ENCODE data around the gene MAB21L3.

DNA sequence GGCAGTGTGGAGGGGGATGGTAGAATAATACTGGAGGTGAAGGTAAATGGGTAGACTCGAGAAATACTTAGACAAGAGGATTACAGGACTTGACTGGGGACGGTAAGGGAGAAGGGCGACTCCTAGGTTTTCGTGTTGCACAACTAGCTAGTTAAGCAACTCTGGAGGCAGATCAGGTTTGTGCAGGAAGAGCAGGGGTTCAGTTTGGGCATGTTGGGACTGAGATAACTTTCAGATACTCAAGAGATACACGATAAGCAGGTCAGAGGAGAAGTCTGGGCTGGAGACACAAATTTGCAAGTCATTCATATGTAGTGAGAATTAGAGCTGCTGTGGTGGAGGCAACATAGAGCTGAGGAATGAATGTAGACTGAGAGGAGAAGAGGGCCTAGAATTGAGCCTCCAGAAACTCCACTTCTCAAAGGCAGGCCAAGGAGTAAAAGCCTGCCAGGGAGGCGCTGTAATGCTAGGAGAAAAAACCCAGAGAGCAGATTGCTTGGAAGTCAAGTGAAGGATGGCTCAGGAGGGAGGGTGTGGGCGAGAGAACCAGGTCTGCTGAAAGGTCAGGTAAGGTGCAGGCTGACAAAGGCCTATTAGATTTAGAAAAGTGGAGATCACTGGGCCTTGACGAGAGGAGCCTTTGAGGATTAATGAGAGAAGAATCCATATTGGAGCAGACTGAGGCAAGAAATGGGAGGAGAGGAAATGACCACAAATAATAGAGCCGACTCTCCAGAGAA lies 20.8 kb downstream of the MAB21L3 start:
- no peak for TF ChIP-seq CTBP1 (IDR thresholded peaks at IDR 0.05; ENCODE audit: borderline replicate concordance)
- no peak for TF ChIP-seq TARDBP (IDR thresholded peaks at IDR 0.05)
- TF ChIP-seq ZNF384 (IDR thresholded peaks at IDR 0.05) = no peak
